DND-41 (cell line): Measurements from ENCODE around the gene PCTP.

Experiments
- EZH2 ChIP-seq: IDR thresholded peaks from 3 replicates; pipeline ENCODE4 v1.6.1; 2012; ENCODE audit warnings: borderline replicate concordance, low read depth, mild to moderate bottlenecking, moderate library complexity, low read length, inconsistent platforms; ENCODE audit not compliant: severe bottlenecking
- TF ChIP-seq, protein P1 (sequence below): IDR thresholded peaks from 2 replicates; pipeline ENCODE4 v1.5.1; 2012; ENCODE audit warnings: borderline replicate concordance, low read length, moderate library complexity, mild to moderate bottlenecking; ENCODE audit not compliant: poor library complexity, severe bottlenecking; ENCODE audit errors: extremely low read depth

- TF ChIP-seq, protein P1, sequence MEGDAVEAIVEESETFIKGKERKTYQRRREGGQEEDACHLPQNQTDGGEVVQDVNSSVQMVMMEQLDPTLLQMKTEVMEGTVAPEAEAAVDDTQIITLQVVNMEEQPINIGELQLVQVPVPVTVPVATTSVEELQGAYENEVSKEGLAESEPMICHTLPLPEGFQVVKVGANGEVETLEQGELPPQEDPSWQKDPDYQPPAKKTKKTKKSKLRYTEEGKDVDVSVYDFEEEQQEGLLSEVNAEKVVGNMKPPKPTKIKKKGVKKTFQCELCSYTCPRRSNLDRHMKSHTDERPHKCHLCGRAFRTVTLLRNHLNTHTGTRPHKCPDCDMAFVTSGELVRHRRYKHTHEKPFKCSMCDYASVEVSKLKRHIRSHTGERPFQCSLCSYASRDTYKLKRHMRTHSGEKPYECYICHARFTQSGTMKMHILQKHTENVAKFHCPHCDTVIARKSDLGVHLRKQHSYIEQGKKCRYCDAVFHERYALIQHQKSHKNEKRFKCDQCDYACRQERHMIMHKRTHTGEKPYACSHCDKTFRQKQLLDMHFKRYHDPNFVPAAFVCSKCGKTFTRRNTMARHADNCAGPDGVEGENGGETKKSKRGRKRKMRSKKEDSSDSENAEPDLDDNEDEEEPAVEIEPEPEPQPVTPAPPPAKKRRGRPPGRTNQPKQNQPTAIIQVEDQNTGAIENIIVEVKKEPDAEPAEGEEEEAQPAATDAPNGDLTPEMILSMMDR = no peak
- no peak for TF ChIP-seq EZH2
Observed at GRCh38 chr17:55784666-55785065, 33.8 kb downstream of the PCTP start.
